VCaP (cell line): ENCODE results near the gene VWA8.
"Not testable (repeated sequence)": the region's sequence is repeated elsewhere in the genome, so short reads cannot be mapped to it uniquely, and the experiment has no call there.

ENCODE experiments used
- H3K27ac ChIP-seq: fragments of 450-650 bp; 2 replicates; pipeline ENCODE4 v1.5.1; 2017
- CTCF ChIP-seq: fragments of 450-650 bp; conservative IDR thresholded peaks from 2 replicates; pipeline ENCODE4 v1.5.1; 2017; ENCODE audit warnings: mild to moderate bottlenecking, moderate library complexity

The VWA8 gene

GRCh38 chr13:41813426-41813825 is 147.5 kb downstream of the VWA8 start:
- no peak overlapping the region for H3K27ac ChIP-seq
- TF ChIP-seq CTCF, result no peak

- no peak for TF ChIP-seq CTCF
- H3K27ac ChIP-seq, result peak overlapping the region; percentile 83; the same call in 1 of the 2 replicates
These were observed 148.1 kb downstream of the VWA8 start for GRCh38 chr13:41812851-41813250.

GRCh38 chr13:41812237-41812636 is 148.7 kb downstream of the VWA8 start:
- no peak for TF ChIP-seq CTCF
- H3K27ac ChIP-seq, result peak overlapping the region; percentile 83

- peak overlapping the region; percentile 83 for H3K27ac ChIP-seq
- TF ChIP-seq CTCF, result no peak
These were observed 149.3 kb downstream of the VWA8 start for GRCh38 chr13:41811588-41812021.

- TF ChIP-seq CTCF, result no peak
- H3K27ac ChIP-seq, result peak overlapping the region; percentile 83
These were observed 150.9 kb downstream of the VWA8 start for GRCh38 chr13:41809962-41810361.

- not testable (repeated sequence) for H3K27ac ChIP-seq
These were observed 157.5 kb downstream of the VWA8 start for GRCh38 chr13:41803445-41803735.

GRCh38 chr13:41802684-41803444 is 158.0 kb downstream of the VWA8 start:
- no peak for TF ChIP-seq CTCF
- no peak overlapping the region for H3K27ac ChIP-seq

- H3K27ac ChIP-seq, result no peak overlapping the region
- TF ChIP-seq CTCF, result no peak
These were observed 158.7 kb downstream of the VWA8 start for GRCh38 chr13:41802043-41802683.
